Stimulated activated CD8-positive, alpha-beta memory T cell treated with anti-CD3 and anti-CD28 coated beads, Interleukin-7, amount 100 ng/mL, for 1 hour (primary cell): Measurements from ENCODE around the gene ADAM12.
"Not testable (repeated sequence)": the region's sequence is repeated elsewhere in the genome, so short reads cannot be mapped to it uniquely, and the experiment has no call there.

ENCODE experiments used
- DNase-seq, 2 donors: peaks; one replicate each; pipeline ENCODE4 v3.0.0-alpha.2; 2020; ENCODE audit warnings: low read depth in 2 of 2

Gene ADAM12

GRCh38 chr10:126375299-126375698 is 13.0 kb downstream of the ADAM12 start:
- DNase-seq = no peak

GRCh38 chr10:126374435-126374834 is 13.8 kb downstream of the ADAM12 start:
- DNase-seq = no peak

GRCh38 chr10:126373972-126374371 is 14.3 kb downstream of the ADAM12 start:
- no peak for DNase-seq

- DNase-seq = no peak
These were observed 15.1 kb downstream of the ADAM12 start for GRCh38 chr10:126373147-126373546.

GRCh38 chr10:126372396-126372795 is 15.9 kb downstream of the ADAM12 start:
- no peak for DNase-seq

GRCh38 chr10:126369125-126369710 is 19.1 kb downstream of the ADAM12 start:
- DNase-seq = no peak

- DNase-seq = no peak
These were observed 31.1 kb downstream of the ADAM12 start for GRCh38 chr10:126357169-126357568.

- no peak for DNase-seq
These were observed 34.6 kb downstream of the ADAM12 start for GRCh38 chr10:126353666-126354065.

- DNase-seq = no peak
These were observed 35.8 kb downstream of the ADAM12 start for GRCh38 chr10:126352453-126352852.

GRCh38 chr10:126351021-126351420 is 37.3 kb downstream of the ADAM12 start:
- DNase-seq = no peak

- DNase-seq = no peak
These were observed 37.9 kb downstream of the ADAM12 start for GRCh38 chr10:126350216-126350992.

- no peak for DNase-seq
These were observed 38.6 kb downstream of the ADAM12 start for GRCh38 chr10:126349676-126350075.

- DNase-seq = no peak
These were observed 39.2 kb downstream of the ADAM12 start for GRCh38 chr10:126349101-126349500.

GRCh38 chr10:126343496-126343895 is 44.8 kb downstream of the ADAM12 start:
- not testable (repeated sequence) for DNase-seq

- no peak for DNase-seq
These were observed 45.6 kb downstream of the ADAM12 start for GRCh38 chr10:126342680-126343079.

GRCh38 chr10:126341491-126341890 is 46.8 kb downstream of the ADAM12 start:
- no peak for DNase-seq

- DNase-seq = no peak
These were observed 50.9 kb downstream of the ADAM12 start for GRCh38 chr10:126337251-126337810.

- no peak for DNase-seq
These were observed 51.5 kb downstream of the ADAM12 start for GRCh38 chr10:126336801-126337200.

- no peak for DNase-seq
These were observed 54.0 kb downstream of the ADAM12 start for GRCh38 chr10:126334272-126334671.

- DNase-seq = no peak
These were observed 55.7 kb downstream of the ADAM12 start for GRCh38 chr10:126332576-126332975.

GRCh38 chr10:126331101-126331500 is 57.2 kb downstream of the ADAM12 start:
- no peak for DNase-seq

GRCh38 chr10:126324826-126325225 is 63.5 kb downstream of the ADAM12 start:
- no peak for DNase-seq

- no peak for DNase-seq
These were observed 66.8 kb downstream of the ADAM12 start for GRCh38 chr10:126321440-126321839.
